RPMI7951 (cell line): Measurements from ENCODE around the gene NELFB. TPM values are rescaled to one million over a fixed set of nuclear protein-coding genes. Genes with fewer than 3 reads are reported as not detected.

Source experiments
- DNase-seq: peaks from one replicate; pipeline ENCODE4 v3.0.0-alpha.2; 2012; ENCODE audit warnings: low read depth
- total RNA-seq: library from RNA; depleted of rRNA; stranded (reverse); fragments of >200 nt; shearing (Covaris generic); gene quantifications from 2 replicates; pipeline ENCODE4 v1.2.3, GENCODE V29; 2014

The NELFB gene
- total RNA-seq, 1 experiment from 2014 or later: 34.2 TPM

DNA sequence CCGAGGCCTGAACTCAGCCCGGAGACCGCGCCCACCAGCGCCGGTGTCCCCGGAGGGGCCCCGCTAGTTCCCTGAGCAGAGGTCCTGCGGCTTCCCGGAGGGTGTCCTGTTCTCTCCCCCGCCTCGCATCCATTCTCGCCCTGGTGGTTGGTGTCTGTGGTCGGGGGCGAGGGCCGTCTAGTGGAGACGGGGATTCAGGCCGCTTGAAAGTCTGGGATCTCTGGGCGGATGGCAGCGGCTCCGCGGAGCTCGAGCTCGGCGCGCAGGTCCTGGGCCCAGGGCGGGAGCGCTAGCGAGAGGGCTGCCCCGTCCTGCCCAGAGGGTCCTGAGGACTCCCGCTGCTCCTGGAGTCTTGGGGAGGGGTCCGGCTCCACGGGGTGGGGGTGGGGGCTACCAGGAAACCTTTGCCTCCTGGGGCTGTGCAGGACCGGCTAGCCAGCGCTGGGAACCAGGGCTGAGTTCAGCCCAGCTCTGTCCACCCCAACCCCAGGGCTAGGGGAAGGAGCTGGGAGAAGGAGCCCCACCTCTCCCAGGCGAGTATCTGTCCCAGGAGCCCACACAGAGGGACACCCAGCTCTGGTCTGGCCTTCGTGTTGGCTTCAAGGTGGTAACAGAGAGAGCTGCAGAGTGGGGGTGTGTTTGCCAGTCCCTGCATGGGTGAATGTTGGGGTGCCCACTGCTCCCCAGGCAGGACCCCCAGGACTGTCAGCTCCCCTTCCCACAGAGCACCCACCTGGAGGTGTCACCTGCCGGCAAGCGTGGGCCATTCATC, 26.4 kb downstream of the NELFB start:
- DNase-seq: no peak

DNA sequence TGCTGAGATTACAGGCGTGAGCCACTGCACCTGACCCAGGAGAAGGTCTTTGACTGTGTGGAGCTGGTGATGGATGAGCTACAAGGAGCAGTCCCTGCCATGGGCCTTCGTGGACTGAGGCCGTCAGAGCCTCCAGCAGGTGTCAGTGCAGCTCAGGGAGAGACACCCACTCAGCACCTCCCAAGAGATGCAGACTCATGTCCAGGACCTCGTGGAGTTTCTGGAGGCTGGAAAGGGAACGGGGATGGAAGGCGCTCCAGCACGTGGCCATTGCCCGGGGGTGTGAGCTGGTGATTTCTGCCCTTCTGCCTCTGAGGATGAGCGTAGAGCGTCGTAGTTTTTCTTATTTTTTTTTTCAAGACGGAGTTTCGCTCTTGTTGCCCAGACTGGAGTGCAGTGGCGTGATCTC, 31.9 kb downstream of the NELFB start:
- DNase-seq: peak; percentile 61

DNA sequence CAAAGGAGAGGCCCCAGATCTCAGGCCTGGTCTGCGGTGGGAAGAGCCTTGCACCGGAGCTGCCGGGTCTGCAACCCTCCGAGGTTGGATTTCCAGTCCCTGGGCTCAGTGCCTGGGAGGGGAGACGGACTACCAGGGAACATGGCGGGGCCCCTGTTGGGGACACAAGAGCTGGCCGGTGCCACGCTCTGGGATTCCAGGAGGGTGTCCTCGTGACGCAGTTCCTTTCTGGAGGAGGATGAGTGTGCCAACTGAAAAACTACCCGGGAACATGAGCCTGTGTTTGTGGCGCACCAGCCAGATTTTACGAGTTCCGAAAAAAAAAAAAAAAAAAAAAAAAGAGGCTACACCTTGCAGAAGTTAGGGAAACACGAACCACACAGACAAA, 38.0 kb downstream of the NELFB start:
- no peak for DNase-seq

- DNase-seq: no peak
Observed at GRCh38 chr9:137293482-137294090, 38.5 kb downstream of the NELFB start.

DNA sequence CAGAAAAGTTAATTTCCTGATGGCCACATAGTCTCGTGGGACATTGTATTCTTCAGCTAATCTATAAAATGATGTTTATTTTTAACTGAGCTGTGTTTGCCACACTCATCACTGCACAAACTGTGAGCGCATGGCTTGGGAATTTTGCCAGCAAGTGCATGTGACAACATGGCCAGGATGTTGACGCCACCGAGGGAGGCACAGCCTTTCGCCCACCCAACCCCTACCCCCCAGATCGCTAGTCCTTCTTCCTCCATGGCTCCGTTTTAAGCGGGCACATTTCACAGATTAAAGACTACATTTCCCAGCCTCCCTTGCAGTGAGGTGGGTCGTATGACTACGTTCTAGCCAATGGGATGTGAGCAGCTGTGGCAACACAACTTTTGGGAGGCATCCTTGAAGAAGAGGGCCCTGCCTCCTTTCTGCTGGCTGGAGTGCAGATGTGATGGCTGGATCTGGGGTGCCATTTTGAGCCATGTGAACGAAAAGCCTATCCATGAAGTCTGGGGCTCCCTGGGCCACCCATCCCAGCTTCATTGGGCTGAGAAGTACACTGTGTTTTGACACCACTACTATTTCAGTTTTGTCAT, 39.1 kb downstream of the NELFB start:
- peak; percentile 47 for DNase-seq

DNA sequence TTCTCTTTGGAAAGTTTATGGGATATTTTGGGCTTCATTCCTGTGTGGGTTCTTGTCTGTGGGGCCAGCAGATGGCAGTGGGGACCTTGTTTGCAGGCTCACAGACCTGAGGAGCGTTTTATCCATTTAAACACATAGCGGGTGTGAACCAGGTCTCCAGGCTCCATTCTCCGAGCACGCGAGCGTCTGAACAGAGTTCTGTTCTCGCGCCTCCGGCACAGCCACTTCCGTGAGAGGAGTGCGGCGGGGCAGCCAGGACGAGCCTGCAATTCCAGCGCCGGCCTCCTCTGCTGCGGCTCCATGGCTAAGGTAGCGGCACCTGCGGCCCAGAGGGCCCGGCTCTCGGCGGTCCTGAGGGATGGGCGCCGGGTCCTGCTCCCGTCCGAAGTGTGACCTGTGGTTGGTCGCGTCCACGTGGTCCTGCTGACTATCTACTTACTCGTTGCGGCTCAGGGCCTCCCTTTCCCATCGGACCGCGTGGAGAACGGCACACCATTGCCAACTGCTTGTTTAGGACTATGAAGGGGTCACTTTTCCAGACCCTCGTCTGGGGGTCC, 39.6 kb downstream of the NELFB start:
- DNase-seq: peak; percentile 47

GRCh38 chr9:137295238-137295811, 40.2 kb downstream of the NELFB start:
- DNase-seq: no peak

- no peak for DNase-seq
Observed at GRCh38 chr9:137295849-137296669, 40.9 kb downstream of the NELFB start.

- DNase-seq: no peak
Observed at GRCh38 chr9:137296670-137297664, 41.8 kb downstream of the NELFB start.

GRCh38 chr9:137297966-137298365, 42.8 kb downstream of the NELFB start:
- DNase-seq: no peak

GRCh38 chr9:137298401-137299202, 43.5 kb downstream of the NELFB start:
- no peak for DNase-seq

DNA sequence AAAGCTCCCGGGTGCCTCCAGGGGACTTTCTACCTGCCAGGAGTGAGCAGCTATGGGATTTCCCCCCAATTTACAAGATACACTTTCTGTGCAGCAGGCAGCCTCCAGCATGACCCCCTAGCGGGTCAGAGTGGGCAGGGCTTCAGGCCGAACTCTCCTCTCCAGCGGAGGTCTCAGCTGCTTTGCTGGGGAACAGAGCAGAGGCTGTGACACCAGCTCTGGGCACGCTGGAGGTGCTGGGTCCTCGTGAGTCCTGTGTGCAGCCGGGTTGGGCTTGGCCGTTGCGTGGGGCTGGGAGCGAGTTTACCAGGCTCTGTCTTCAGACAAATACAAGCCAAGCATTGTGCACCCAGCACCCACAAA, 44.1 kb downstream of the NELFB start:
- DNase-seq: no peak

DNA sequence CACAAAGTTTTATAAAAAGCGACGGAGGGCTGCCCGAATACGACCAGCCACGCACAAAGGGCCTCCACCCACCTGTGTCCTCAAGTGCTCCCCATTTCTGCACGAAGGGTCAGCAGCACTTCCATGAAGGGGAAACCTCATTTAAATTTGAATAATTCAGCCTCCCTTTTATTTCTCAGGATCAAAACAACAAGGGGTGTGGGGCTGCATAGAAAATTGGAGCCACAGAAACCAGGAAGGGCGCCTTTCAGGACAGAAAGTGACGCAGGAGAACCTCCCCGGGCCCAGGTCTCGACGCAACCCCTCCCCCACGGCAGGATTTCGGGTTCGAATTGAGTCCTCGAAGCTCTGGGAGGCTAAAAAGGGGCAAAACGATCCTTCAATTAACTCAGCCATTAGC, 44.8 kb downstream of the NELFB start:
- DNase-seq: no peak

DNA sequence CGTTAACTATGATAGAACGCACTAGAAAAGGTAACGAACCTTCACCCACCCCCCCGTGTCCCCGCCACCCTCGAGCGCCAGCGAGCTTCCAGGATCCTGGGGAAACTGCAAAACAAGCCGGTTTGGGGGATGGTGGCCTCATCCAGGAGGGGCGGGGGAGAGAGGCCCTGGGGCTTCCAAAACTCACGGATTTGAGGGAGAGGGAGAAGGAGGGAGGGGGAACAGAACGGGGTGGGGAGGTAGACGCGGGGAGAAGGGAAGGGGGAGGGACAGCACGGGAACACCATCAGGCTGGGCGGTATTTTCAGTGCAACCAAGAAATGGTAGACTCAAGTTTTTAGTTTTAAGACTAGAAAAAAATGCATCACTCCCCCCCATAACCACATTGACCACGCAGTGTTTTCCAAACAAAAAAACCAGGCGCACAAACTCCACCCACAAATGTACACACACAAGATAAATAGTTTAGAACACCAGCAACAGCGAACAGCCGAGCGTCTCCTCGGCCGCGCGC, 45.5 kb downstream of the NELFB start:
- no peak for DNase-seq

DNA sequence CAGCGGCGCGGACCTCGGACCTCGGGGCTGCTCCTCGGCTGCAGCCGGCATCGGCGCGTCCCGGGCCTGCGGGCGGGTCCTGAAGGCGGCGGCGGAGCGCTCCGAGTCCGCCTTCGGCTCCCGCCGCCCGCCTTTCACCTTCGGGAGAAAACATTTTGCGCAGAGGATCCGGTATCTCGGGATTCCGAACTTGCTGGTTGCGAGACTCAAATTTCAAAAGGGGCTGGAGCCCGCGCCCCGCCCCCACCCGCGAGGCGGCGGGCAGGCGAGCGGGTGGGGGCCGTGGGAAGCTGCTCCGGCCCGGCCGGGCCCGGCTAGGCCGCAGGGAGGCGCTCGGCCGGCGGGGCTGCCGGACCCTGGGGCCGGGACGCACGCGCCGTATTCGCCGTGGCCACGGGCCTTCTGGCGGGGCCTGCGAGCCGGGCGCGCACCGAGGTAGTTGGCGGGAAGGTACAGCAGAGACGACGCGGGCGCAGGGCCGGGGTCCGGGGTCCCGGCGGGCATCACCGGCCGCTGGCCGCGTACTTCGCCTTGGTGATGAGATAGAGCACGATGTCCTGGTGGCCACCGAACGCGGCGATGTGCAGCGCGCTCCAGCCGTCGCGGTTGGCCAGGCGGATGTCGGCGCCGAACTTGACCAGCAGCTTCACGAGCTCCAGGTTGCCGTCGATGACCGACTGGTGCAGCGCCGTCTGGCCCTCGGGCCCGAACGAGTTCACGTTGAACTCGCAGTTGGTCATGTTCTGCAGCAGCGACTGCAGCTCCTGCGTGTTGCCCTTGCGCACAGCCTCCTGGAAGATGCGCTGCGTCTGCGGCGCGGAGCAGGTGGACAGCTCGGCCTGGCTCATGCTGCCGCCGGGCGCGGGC, 46.2 kb downstream of the NELFB start:
- DNase-seq: peak; percentile 11

GRCh38 chr9:137302118-137302448, 47.0 kb downstream of the NELFB start, which contains the start of gene NRARP:
Gene NRARP, minus strand, starts transcription at chr9:137302271. Its CDS starts 343 bp downstream, at chr9:137301928.
- peak; percentile 53 for DNase-seq

- DNase-seq: peak; percentile 44
Observed at GRCh38 chr9:137302449-137303150, 47.5 kb downstream of the NELFB start.
